ENCODE results near the gene YAF2. TPM values are rescaled to one million over a fixed set of nuclear protein-coding genes. Genes with fewer than 3 reads are reported as not detected.

YAF2 gene
- total RNA-seq, 4 donors from 2014 or later: 22.7 to 55.4 (median 24.5) TPM

- peaks cover 0 to 8% (median 0%) of the 10 kb centered on the region in 4 donors for H3K36me3 ChIP-seq
- intact Hi-C loops (cut with DNase I; ENCODE audit: low total_unique reads) (loop anchor here (5.0 to 10.0 kb wide), 2 partner anchors 96 to 1123 kb away; partner anchors contain the start of gene GXYLT1), in situ Hi-C loops (cut with MboI; ENCODE audit: low pct_ligation_motif_present in 1 of 4, low pct_unique_long_range_greater_than_20kb in 1 of 4, low sequenced_read_pairs in 3 of 4) (loop anchor here in 2 of 4 donors (10.0 to 25.0 kb wide), 3 partner anchors 87 to 101 kb away; partner anchors contain the start of genes GXYLT1 (in 2 of the 2), PPHLN1 (in 2 of the 2) and ZCRB1 (in 2 of the 2))
- no peak for DNase-seq
- H3K27ac ChIP-seq: peak overlapping the region; percentile 97 to 98 (median 98)
- 0% methylated on average over 51 of the region's 54 CpGs; no CpG with 5 or more reads in 1 of the 2 donors for WGBS, 2 donors (ENCODE audit: low coverage in 1 of 2)
- peaks cover 0 to 33% (median 23%) of the 10 kb centered on the region in 4 donors for H3K4me1 ChIP-seq
- no peaks in the 10 kb centered on the region for H3K27me3 ChIP-seq
- H3K9me3 ChIP-seq: no peaks in the 10 kb centered on the region
- no peak for TF ChIP-seq CTCF (IDR thresholded peaks at IDR 0.05)
- TF ChIP-seq POLR2AphosphoS5 (IDR thresholded peaks at IDR 0.05): peak; percentile 34 to 63 (median 63)
- H3K4me3 ChIP-seq: peak overlapping the region; percentile 53 to 95 (median 86)
Measured at GRCh38 chr12:42237853-42238239, 202 bp downstream of the YAF2 start.

GRCh38 chr12:42237052-42237852, 796 bp downstream of the YAF2 start:
- Histone ChIP-seq H3K9me3 (no peaks in the 10 kb centered on the region), H3K27me3 (no peaks in the 10 kb centered on the region), H3K27ac (peak overlapping the region; percentile 97 to 98 (median 98)), H3K4me1 (peaks cover 0 to 38% (median 23%) of the 10 kb centered on the region in 4 donors), H3K36me3 (peaks cover 0 to 8% (median 0%) of the 10 kb centered on the region in 4 donors), H3K4me3 (peak overlapping the region; percentile 49 to 95 (median 74))
- in situ Hi-C loops (cut with MboI; ENCODE audit: low pct_ligation_motif_present in 1 of 4, low pct_unique_long_range_greater_than_20kb in 1 of 4, low sequenced_read_pairs in 3 of 4) (loop anchor here in 2 of 4 donors (10.0 to 25.0 kb wide), 3 partner anchors 88 to 100 kb away; partner anchors contain the start of genes GXYLT1 (in 2 of the 2), PPHLN1 (in 2 of the 2) and ZCRB1 (in 2 of the 2)), intact Hi-C loops (cut with DNase I; ENCODE audit: low total_unique reads) (loop anchor here (5.0 to 10.0 kb wide), 2 partner anchors 95 to 1122 kb away; partner anchors contain the start of gene GXYLT1)
- TF ChIP-seq EP300 (IDR thresholded peaks at IDR 0.05; ENCODE audit: low read depth) (no peak), CTCF (IDR thresholded peaks at IDR 0.05) (peak; percentile 36 to 65 (median 49)), POLR2AphosphoS5 (IDR thresholded peaks at IDR 0.05) (peak; percentile 61 to 86 (median 80)), POLR2A (IDR thresholded peaks at IDR 0.05) (peak; percentile 47)
- peak; percentile 82 for DNase-seq
- 1 to 3% methylated on average over 5 to 24 of the region's 56 CpGs for WGBS, 2 donors (ENCODE audit: low coverage in 1 of 2)

GRCh38 chr12:42236017-42236416, 2.0 kb downstream of the YAF2 start:
- in situ Hi-C loops (cut with MboI; ENCODE audit: low pct_ligation_motif_present in 1 of 4, low pct_unique_long_range_greater_than_20kb in 1 of 4, low sequenced_read_pairs in 3 of 4) (loop anchor here in 2 of 4 donors (10.0 to 25.0 kb wide), 3 partner anchors 89 to 99 kb away; partner anchors contain the start of genes GXYLT1 (in 2 of the 2), PPHLN1 (in 2 of the 2) and ZCRB1 (in 2 of the 2)), intact Hi-C loops (cut with DNase I; ENCODE audit: low total_unique reads) (loop anchor here (5.0 to 10.0 kb wide), 2 partner anchors 94 to 1121 kb away; partner anchors contain the start of gene GXYLT1)
- TF ChIP-seq POLR2AphosphoS5 (IDR thresholded peaks at IDR 0.05) (no peak), POLR2A (IDR thresholded peaks at IDR 0.05) (no peak), CTCF (IDR thresholded peaks at IDR 0.05) (no peak), EP300 (IDR thresholded peaks at IDR 0.05; ENCODE audit: low read depth) (no peak)
- peak overlapping the region; percentile 53 to 97 (median 72) for H3K27ac ChIP-seq
- DNase-seq: no peak
- H3K36me3 ChIP-seq: peaks cover 0 to 8% (median 0%) of the 10 kb centered on the region in 4 donors
- H3K4me1 ChIP-seq: peaks cover 0 to 44% (median 23%) of the 10 kb centered on the region in 4 donors
- WGBS, 2 donors (ENCODE audit: low coverage in 1 of 2): 69 to 73% methylated on average over 4 of the region's 4 CpGs
- peak overlapping the region in 1 of 4 donors; percentile 4 for H3K4me3 ChIP-seq
- no peaks in the 10 kb centered on the region for H3K27me3 ChIP-seq
- H3K9me3 ChIP-seq: no peaks in the 10 kb centered on the region

GRCh38 chr12:42235426-42235825, 2.6 kb downstream of the YAF2 start:
- DNase-seq: no peak
- TF ChIP-seq CTCF (IDR thresholded peaks at IDR 0.05) (no peak), POLR2AphosphoS5 (IDR thresholded peaks at IDR 0.05) (peak in 1 of 3 donors; percentile 28)
- Histone ChIP-seq H3K9me3 (no peaks in the 10 kb centered on the region), H3K27me3 (no peaks in the 10 kb centered on the region), H3K4me3 (no peak overlapping the region), H3K27ac (peak overlapping the region; percentile 53 to 97 (median 72)), H3K36me3 (peaks cover 0 to 8% (median 0%) of the 10 kb centered on the region in 4 donors), H3K4me1 (peaks cover 0 to 44% (median 23%) of the 10 kb centered on the region in 4 donors)
- intact Hi-C loops (cut with DNase I; ENCODE audit: low total_unique reads) (loop anchor here (5.0 to 10.0 kb wide), 2 partner anchors 93 to 1121 kb away; partner anchors contain the start of gene GXYLT1), in situ Hi-C loops (cut with MboI; ENCODE audit: low pct_ligation_motif_present in 1 of 4, low pct_unique_long_range_greater_than_20kb in 1 of 4, low sequenced_read_pairs in 3 of 4) (loop anchor here in 2 of 4 donors (10.0 to 25.0 kb wide), 3 partner anchors 89 to 98 kb away; partner anchors contain the start of genes GXYLT1 (in 2 of the 2), PPHLN1 (in 2 of the 2) and ZCRB1 (in 2 of the 2))
- 17% methylated on average over 1 of the region's 1 CpG for WGBS, 2 donors (ENCODE audit: low coverage in 1 of 2)

Data from transverse colon (tissue), 4 donors.